Measurements from ENCODE around the gene GATC. TPM values are rescaled to one million over a fixed set of nuclear protein-coding genes. Genes with fewer than 3 reads are reported as not detected.

GATC gene
- total and polyA plus RNA-seq, 2 donors (not counting 3 experiments of a cell fraction or from before 2014, with no cell fraction given), result 13.0 to 28.8 TPM

DNA sequence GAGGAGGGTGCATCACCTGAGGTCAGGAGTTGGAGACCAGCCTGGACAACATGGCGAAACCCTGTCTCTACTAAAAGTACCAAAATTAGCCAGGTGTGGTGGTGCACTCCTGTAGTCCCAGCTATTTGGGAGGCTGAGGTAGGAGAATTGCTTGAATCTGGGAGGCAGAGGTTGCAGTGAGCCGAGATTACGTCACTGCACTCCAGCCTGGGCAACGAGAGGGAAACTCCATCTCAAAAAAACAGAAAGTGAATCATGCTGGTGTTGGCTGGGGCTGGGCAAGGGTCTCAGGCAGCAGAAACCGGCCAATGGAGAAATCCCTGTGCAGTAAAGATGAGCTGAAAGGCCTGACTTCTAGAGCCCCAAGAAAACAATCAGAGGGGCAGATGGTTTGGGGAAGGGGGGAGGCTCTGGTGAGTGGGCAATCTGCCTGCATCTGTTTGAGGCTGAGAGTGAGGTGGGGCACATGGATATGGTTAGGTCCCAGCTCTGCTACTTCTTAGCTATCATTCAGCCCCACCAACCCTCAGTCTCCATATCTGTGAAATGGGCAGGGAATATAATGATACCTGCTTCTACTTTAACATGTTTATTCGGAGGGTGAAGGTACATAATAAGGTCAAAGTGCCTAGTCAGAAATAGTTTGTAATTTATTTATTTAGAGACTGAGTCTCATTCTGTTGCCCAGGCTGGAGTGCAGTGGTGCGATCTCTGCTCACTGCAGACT, 29.6 kb upstream of the GATC start:
- dilution Hi-C loops (cut with MboI; ENCODE audit: extremely low pct_ligation_motif_present, low sequenced_read_pairs), result no loop called here
- Histone ChIP-seq H3K4me1 (ENCODE audit: control insufficient read depth, extremely low read depth, insufficient read depth, low read length) (no peaks in the 10 kb centered on the region), H4K20me1 (replicated peaks; ENCODE audit: control insufficient read depth, extremely low read depth, insufficient read depth, low read length) (no peaks in the 10 kb centered on the region), H3K27ac (ENCODE audit: insufficient read depth, low read depth, low read length) (no peak overlapping the region), H3K9me1 (replicated peaks; ENCODE audit: control insufficient read depth, extremely low read depth, insufficient read depth, low read length) (no peaks in the 10 kb centered on the region), H2AFZ (ENCODE audit: low read depth, low read length) (no peak overlapping the region), H3K9me3 (replicated peaks; ENCODE audit: control insufficient read depth, insufficient read depth, low read length) (no peaks in the 10 kb centered on the region), H3K27me3 (ENCODE audit: control insufficient read depth in 2 of 2, insufficient read depth in 2 of 2, low read length in 2 of 2) (no peaks in the 10 kb centered on the region), H3K4me2 (ENCODE audit: insufficient read depth, low read length) (no peak overlapping the region), H3K79me2 (ENCODE audit: control insufficient read depth, insufficient read depth, low read length) (no peaks in the 10 kb centered on the region), H3K9ac (replicated peaks; ENCODE audit: extremely low read depth, insufficient read depth, low read length) (no peak overlapping the region), H3K4me3 (replicated peaks in 1 of 3; ENCODE audit: insufficient read depth in 1 of 3, low read depth in 1 of 3, low read length in 3 of 3) (no peak overlapping the region), H3K36me3 (ENCODE audit: control insufficient read depth in 2 of 2, extremely low read depth in 1 of 2, insufficient read depth in 2 of 2, low read length in 2 of 2) (no peaks in the 10 kb centered on the region)
- ChIA-PET POLR2A (no interaction called here), CTCF (interaction anchor here (1.5 kb wide), 1 partner anchor 9 kb away, joined by 5 read pairs; no protein-coding TSS in a partner anchor)
- TF ChIP-seq GATA2 (IDR thresholded peaks at IDR 0.05; ENCODE audit: insufficient read depth, insufficient read length, low read depth, low read length) (no peak), EZH2 (IDR thresholded peaks at IDR 0.05; ENCODE audit: borderline replicate concordance, low read depth, low read length, severe bottlenecking) (no peak), FOS (IDR thresholded peaks at IDR 0.05; ENCODE audit: borderline replicate concordance, insufficient read depth, low read length) (no peak), POLR2AphosphoS5 (IDR thresholded peaks at IDR 0.05; ENCODE audit: insufficient read depth, low read depth, low read length) (no peak), MYC (IDR thresholded peaks at IDR 0.05; ENCODE audit: low read depth, low read length) (no peak)
- TF ChIP-seq, protein P1, sequence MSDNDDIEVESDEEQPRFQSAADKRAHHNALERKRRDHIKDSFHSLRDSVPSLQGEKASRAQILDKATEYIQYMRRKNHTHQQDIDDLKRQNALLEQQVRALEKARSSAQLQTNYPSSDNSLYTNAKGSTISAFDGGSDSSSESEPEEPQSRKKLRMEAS (IDR thresholded peaks at IDR 0.05; ENCODE audit: insufficient read depth, insufficient read length), result no peak
- TF ChIP-seq, protein P2, sequence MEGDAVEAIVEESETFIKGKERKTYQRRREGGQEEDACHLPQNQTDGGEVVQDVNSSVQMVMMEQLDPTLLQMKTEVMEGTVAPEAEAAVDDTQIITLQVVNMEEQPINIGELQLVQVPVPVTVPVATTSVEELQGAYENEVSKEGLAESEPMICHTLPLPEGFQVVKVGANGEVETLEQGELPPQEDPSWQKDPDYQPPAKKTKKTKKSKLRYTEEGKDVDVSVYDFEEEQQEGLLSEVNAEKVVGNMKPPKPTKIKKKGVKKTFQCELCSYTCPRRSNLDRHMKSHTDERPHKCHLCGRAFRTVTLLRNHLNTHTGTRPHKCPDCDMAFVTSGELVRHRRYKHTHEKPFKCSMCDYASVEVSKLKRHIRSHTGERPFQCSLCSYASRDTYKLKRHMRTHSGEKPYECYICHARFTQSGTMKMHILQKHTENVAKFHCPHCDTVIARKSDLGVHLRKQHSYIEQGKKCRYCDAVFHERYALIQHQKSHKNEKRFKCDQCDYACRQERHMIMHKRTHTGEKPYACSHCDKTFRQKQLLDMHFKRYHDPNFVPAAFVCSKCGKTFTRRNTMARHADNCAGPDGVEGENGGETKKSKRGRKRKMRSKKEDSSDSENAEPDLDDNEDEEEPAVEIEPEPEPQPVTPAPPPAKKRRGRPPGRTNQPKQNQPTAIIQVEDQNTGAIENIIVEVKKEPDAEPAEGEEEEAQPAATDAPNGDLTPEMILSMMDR (IDR thresholded peaks at IDR 0.05; ENCODE audit: extremely low read depth in 1 of 2, insufficient read depth in 1 of 2, low read depth in 1 of 2, low read length in 2 of 2), result no peak
- no peak for FAIRE-seq
- no TSS peak for BruUV-seq (replicated peaks)
- intact Hi-C loops (cut with micrococcal nuclease), result no loop called here
- no peak for DNase-seq (ENCODE audit: low read depth, low spot score)

Data from endothelial cell of umbilical vein (primary cell).